Measurements from ENCODE around the gene VPS4A. TPM values are rescaled to one million over a fixed set of nuclear protein-coding genes. Genes with fewer than 3 reads are reported as not detected.

The VPS4A gene
- total and polyA plus RNA-seq, 7 donors: 38.1 to 76.2 (median 56.5) TPM

GRCh38 chr16:69301861-69302260, 9.3 kb upstream of the VPS4A start:
- Histone ChIP-seq H3K4me1 (no peaks in the 10 kb centered on the region), H3K4me3 (no peak overlapping the region), H3K27ac (no peak overlapping the region), H3K36me3 (ENCODE audit: insufficient read depth in 1 of 2, low read depth in 1 of 2) (peaks cover 0 to 37% of the 10 kb centered on the region in 2 donors), H3K9me3 (no peaks in the 10 kb centered on the region), H3K27me3 (ENCODE audit: insufficient read depth in 3 of 3, low read length in 2 of 3) (no peaks in the 10 kb centered on the region)
- WGBS, 3 donors: 87 to 89% (median 88%) methylated on average over 4 of the region's 4 CpGs
- ATAC-seq (no peak), DNase-seq (no peak)
- TF ChIP-seq CTCF (IDR thresholded peaks at IDR 0.05): no peak
- intact Hi-C loops (cut with DNase I): no loop called here

GRCh38 chr16:69302301-69302700, 8.8 kb upstream of the VPS4A start:
- 91 to 98% (median 95%) methylated on average over 4 of the region's 4 CpGs for WGBS, 3 donors
- DNase-seq (no peak), ATAC-seq (no peak)
- TF ChIP-seq CTCF (IDR thresholded peaks at IDR 0.05): no peak
- H3K27me3 ChIP-seq (ENCODE audit: insufficient read depth in 3 of 3, low read length in 2 of 3): no peaks in the 10 kb centered on the region
- H3K4me3 ChIP-seq: no peak overlapping the region
- intact Hi-C loops (cut with DNase I): no loop called here
- no peaks in the 10 kb centered on the region for H3K4me1 ChIP-seq
- no peaks in the 10 kb centered on the region for H3K9me3 ChIP-seq
- H3K27ac ChIP-seq: no peak overlapping the region
- H3K36me3 ChIP-seq (ENCODE audit: insufficient read depth in 1 of 2, low read depth in 1 of 2): peaks cover 0 to 37% of the 10 kb centered on the region in 2 donors

GRCh38 chr16:69306031-69306430, 5.1 kb upstream of the VPS4A start:
- H3K27me3 ChIP-seq (ENCODE audit: insufficient read depth in 3 of 3, low read length in 2 of 3): no peaks in the 10 kb centered on the region
- 67 to 78% (median 69%) methylated on average over 1 of the region's 1 CpG for WGBS, 3 donors
- DNase-seq (no peak), ATAC-seq (no peak)
- TF ChIP-seq CTCF (IDR thresholded peaks at IDR 0.05): no peak
- H3K36me3 ChIP-seq (ENCODE audit: insufficient read depth in 1 of 2, low read depth in 1 of 2): peaks cover 0 to 17% of the 10 kb centered on the region in 2 donors
- intact Hi-C loops (cut with DNase I): no loop called here
- H3K4me1 ChIP-seq: no peaks in the 10 kb centered on the region
- H3K9me3 ChIP-seq: no peaks in the 10 kb centered on the region
- no peak overlapping the region for H3K27ac ChIP-seq
- H3K4me3 ChIP-seq: no peak overlapping the region

GRCh38 chr16:69307091-69307490, 4.1 kb upstream of the VPS4A start:
- Histone ChIP-seq H3K4me1 (peaks cover 3% of the 10 kb centered on the region), H3K4me3 (no peak overlapping the region), H3K27ac (no peak overlapping the region), H3K9me3 (no peaks in the 10 kb centered on the region), H3K27me3 (ENCODE audit: insufficient read depth in 3 of 3, low read length in 2 of 3) (no peaks in the 10 kb centered on the region), H3K36me3 (ENCODE audit: insufficient read depth in 1 of 2, low read depth in 1 of 2) (peaks cover 0 to 11% of the 10 kb centered on the region in 2 donors)
- intact Hi-C loops (cut with DNase I): no loop called here
- DNase-seq (no peak), ATAC-seq (no peak)
- 76 to 84% (median 77%) methylated on average over 1 of the region's 1 CpG for WGBS, 3 donors
- TF ChIP-seq CTCF (IDR thresholded peaks at IDR 0.05): no peak

GRCh38 chr16:69307856-69308255, 3.3 kb upstream of the VPS4A start:
- ATAC-seq (no peak), DNase-seq (no peak)
- no peak for TF ChIP-seq CTCF (IDR thresholded peaks at IDR 0.05)
- intact Hi-C loops (cut with DNase I): no loop called here
- Histone ChIP-seq H3K36me3 (ENCODE audit: insufficient read depth in 1 of 2, low read depth in 1 of 2) (peaks cover 0 to 11% of the 10 kb centered on the region in 2 donors), H3K4me1 (peaks cover 11% of the 10 kb centered on the region), H3K4me3 (no peak overlapping the region), H3K27me3 (ENCODE audit: insufficient read depth in 3 of 3, low read length in 2 of 3) (no peaks in the 10 kb centered on the region), H3K27ac (no peak overlapping the region), H3K9me3 (no peaks in the 10 kb centered on the region)
- 89 to 100% (median 92%) methylated on average over 2 of the region's 2 CpGs for WGBS, 3 donors
